NOMO-1 (cell line): ENCODE results near the gene RAB5A.
"Not testable (repeated sequence)": the region's sequence is repeated elsewhere in the genome, so short reads cannot be mapped to it uniquely, and the experiment has no call there.

Experiments
- DNase-seq, 2 experiments: peaks; one replicate each; lab custom pipeline; 2025; ENCODE audit not compliant: unreplicated experiment in 2 of 2; lab: John Stamatoyannopoulos, UW

RAB5A gene

DNA sequence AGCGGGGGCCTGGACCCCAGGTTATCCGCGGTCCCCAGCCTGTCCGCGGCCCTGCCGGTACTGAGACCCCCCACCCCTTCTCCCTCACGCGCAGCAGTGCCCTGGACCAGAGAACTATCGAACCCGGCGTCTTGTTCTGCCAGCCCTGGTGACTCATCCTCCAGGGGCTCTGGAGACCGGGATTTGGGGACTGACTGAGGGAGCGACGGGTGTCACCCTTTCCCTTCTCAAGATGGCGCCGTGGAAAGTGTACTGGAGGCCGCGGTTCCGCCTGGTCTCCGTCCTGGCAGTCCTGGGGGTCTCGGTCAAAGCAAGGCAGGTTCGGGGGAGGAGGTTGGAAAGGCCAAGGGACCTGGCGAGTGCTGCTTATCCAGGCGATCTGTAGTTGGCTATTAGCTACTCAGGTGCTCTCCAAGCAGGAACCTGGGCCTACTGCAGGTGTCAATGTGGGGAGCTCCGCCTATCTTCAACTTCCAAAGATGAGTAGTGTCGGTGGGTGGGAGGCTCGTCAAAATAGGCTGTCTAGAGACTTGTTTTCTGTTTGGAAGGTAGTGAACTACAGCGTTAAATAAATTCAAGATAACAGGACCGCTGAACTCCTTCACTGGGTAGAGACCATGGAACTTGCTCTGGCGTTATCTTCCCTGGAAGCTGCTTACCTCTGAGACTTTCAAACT lies 790 bp downstream of the RAB5A start:
- DNase-seq: peak; percentile 16 to 32

DNA sequence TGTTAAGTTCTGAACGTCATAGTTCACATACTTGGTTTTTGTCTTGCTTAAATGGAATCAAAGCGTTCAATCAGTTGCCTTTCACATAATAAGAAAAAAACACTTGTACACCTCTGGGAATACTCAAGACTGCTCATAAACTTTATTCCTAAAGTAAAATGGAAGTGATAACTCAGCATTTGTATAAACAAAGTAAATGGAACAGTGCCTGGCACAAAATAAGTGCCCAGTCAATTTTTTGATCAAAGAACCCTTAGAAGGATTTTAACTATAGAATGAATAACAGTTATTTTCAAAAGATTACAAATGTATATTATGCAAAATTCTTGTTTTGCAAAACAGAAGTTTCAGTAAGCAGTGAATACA lies 1.3 kb downstream of the RAB5A start:
- no peak for DNase-seq

DNA sequence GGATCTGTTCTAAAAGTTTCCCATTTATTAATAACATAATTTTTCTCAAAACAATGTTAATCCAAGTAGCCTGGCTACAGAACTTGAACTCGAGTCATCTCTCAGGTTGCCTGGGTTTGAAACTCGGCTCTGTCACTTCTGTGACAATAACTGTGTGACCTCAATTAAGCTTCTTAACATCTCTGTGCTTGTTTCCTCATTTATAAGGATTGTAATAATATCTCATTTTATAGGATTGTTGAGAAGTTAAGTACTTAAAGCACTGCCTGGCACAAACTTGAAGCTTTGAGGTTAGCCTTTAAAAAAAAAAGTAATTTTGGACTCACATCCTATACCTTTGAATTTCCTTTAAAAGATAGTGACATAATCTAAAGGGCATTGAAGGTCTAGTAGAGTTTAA lies 3.4 kb downstream of the RAB5A start:
- DNase-seq: no peak

DNA sequence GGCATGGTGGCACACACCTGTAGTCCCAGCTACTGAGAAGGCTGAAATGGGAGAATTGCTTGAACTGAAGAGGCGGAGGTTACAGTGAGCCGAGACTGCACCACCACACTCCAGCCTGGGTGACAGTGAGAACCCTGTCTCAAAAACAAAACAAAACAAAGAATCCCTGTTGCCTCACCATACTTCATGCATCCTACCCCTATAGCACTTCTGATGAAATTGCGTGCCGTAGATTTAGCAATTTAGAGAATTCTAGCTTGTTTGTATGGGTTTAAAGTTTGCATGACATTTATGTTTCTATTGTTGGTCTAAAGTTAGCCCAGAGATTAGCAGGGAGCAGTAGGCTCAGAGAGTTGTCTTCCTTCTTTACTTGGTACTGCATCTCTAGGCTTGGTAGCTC lies 7.8 kb downstream of the RAB5A start:
- DNase-seq: no peak

DNA sequence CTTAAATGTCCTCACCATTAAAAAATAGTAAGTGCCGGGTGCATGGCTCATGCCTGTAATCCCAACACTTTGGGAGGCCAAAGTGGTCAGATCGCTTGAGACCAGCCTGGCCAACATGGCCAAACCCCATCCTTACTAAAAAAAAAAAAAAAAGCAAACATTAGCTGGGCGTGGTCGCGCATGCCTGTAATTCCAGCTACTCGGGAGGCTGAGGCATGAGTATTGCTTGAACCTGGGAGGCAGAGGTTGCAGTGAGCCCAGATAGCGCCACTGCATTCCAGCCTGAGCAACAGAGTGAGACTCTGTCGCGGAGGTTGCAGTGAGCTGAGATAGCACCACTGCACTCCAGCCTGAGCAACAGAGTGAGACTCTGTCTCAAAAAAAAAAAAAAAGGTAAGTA lies 10.5 kb downstream of the RAB5A start:
- DNase-seq: not testable (repeated sequence)

- DNase-seq: no peak
Measured at GRCh38 chr3:19959505-19959904, 12.6 kb downstream of the RAB5A start.

DNA sequence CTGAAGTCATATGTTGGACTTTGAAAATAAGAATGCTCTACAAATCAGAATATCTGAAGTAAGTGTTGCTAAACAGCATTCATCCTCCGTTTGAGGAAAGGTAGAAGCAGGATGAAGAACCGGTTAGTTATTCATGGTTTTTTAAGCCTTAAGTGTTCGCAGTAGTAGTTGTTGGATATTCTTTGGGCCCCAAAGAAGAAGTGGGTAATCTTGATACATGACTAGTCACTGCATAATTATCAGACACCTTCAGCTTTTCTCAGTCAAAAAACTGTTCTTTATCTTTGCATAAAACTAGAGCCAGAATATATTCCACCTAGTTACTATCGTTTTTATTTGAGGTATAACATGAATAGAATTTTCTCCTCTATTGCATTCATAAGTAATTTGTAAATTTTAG lies 13.8 kb downstream of the RAB5A start:
- DNase-seq: no peak

DNA sequence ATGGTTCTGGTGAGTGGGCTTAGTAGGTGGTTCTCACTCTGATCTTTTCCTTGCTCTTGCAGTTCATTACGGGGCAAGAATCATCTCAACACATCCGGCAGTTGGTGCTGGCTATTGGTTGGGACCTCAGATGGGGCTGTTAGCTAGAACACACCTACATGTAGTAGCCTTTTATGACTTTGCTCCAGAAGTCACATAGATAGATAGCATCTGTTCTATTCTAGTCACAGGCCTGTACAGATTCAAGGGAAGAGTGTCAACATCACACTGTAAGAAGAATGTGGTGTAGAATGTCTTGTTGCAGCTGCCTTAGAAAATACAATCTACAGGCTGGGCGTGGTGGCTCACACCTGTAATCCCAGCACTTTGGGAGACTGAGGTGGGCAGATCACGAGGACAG lies 15.1 kb downstream of the RAB5A start:
- no peak for DNase-seq

DNA sequence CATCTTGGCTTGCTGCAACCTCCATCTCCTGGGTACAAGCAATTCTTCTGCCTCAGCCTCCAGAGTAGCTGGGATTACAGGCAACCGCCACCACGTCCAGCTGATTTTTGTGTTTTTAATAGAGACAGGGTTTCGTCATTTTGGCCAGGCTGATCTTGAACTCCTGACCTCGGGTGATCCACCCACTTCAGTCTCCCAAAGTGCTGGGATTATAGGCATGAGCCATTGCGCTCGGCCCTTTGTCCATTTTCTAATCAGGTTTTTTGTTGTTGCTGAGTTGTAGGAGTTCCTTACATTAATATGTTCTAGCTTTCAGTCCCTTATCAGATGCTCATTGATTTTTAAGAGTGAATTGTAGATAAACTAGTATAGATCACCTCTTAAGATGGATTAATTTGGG lies 20.3 kb downstream of the RAB5A start:
- no peak for DNase-seq

GRCh38 chr3:19967812-19968211 lies 20.9 kb downstream of the RAB5A start:
- no peak for DNase-seq

- DNase-seq: no peak
Measured at GRCh38 chr3:19970327-19970726, 23.4 kb downstream of the RAB5A start.

- DNase-seq: no peak
Measured at GRCh38 chr3:19972054-19972453, 25.2 kb downstream of the RAB5A start.

DNA sequence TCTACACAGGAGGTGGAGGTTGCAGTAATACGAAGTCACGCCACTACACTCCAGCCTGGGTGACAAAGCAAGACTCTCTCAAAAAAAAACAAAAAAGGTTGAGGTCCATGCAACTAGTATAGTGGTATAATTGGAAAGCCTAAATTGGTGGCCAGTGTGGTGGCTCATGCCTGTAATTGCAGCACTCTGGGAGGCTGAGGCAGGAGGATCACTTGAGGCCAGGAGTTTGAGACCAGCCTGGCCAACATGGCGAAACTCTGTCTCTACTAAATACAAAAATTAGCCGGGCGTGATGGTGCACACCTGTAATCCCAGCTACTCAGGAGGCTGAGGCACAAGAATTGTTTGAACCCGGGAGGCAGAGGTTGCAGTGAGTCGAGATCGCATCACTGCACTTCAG lies 42.0 kb downstream of the RAB5A start:
- DNase-seq: not testable (repeated sequence)

DNA sequence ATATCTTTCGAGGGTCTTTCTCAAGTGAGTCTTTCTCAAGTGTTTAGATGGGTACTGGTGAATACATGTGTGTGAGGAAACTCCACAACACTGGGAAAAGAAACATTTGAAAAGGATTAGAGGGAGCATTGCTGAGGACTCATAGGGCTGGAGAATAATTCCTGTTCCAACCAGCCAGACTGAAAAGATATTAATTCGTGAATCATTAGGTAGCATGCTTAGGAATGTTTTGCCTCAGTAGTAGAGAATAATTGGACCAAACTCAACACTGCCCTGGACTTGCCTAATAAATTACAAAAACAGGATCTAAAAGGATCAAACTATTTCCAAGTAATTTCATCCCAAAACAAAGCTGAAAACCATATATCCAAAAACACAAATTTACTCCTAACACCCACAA lies 47.9 kb downstream of the RAB5A start:
- no peak for DNase-seq

GRCh38 chr3:19997502-19997901 lies 50.6 kb downstream of the RAB5A start:
- DNase-seq: no peak

- DNase-seq: no peak
Measured at GRCh38 chr3:20001932-20002331, 55.0 kb downstream of the RAB5A start.

- DNase-seq: no peak
Measured at GRCh38 chr3:20007960-20008359, 61.1 kb downstream of the RAB5A start.

- DNase-seq: no peak
Measured at GRCh38 chr3:20008646-20009045, 61.7 kb downstream of the RAB5A start.

- DNase-seq: no peak
Measured at GRCh38 chr3:20012164-20012563, 65.3 kb downstream of the RAB5A start, which contains the start of gene PP2D1. PP2D1 (minus strand) TSS chr3:20012264; CDS start chr3:20012072, 192 bp downstream.

DNA sequence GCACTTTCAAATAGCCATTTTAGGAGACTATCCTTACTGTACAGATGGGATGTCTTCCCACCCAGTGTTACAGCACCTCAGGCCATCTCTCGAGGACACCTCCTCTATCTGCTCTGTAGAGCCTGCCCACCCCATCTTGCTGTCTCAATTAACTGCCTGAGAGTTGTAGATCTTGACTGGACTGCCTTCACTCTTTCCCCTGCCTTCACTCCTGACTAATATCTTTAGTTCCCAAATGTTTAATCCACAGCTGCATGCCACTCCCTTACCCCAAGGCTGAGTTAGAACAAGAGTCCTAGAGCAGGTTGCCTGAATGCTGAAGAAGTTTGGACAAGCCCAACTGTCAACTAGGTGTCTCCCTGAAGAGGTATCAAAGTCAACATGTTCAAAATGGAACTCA lies 66.5 kb downstream of the RAB5A start:
- DNase-seq: no peak

DNA sequence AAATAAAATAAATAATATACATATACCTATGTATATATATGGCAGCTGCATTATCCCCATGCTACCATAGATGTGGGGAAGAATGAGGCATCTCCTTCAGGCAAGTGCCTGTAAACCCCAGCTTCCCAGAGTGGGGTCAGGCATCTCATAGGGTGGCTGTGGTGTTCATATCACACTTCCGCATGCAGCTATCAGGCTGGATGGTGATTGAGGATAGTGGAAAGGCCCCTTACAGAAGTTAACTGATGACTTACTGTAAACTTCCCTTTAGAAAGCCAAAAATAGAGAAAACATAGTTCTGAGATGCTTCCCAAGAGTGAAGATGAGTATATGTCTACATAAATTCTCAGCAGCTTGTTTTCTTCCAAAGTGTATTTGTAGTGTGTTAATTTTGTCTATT lies 68.6 kb downstream of the RAB5A start:
- no peak for DNase-seq

DNA sequence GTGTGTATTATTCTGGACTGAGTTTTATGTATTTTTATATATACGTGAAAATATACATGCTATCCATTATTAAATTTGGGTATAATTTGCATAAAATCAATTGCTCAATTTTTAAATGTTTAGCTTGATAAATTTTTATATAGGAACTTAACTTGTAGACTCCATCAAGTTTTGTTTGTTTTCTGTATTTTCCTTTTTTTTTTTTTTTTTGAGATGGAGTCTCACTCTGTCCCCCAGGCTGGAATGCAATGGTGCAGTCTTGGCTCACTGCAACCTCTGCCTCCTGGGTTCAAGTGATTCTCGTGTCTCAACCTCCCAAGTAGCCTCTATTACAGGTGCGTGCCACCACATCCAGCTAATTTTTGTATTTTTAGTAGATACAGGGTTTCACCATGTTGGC lies 69.2 kb downstream of the RAB5A start:
- not testable (repeated sequence) for DNase-seq

GRCh38 chr3:20022954-20023622 lies 76.2 kb downstream of the RAB5A start:
- DNase-seq: no peak
